ENCODE results near the gene RHAG.

GRCh38 chr6:49653942-49654341, 17.3 kb upstream of the RHAG start:
- TF ChIP-seq POLR2AphosphoS5 (IDR thresholded peaks at IDR 0.05; ENCODE audit: low read depth, low read length) (no peak), CTCF (IDR thresholded peaks at IDR 0.05) (no peak), TCF7L2 (IDR thresholded peaks at IDR 0.05; ENCODE audit: low read depth, low read length) (no peak), SIN3A (IDR thresholded peaks at IDR 0.05; ENCODE audit: borderline replicate concordance, insufficient read depth, low read depth, low read length) (no peak)
- TF ChIP-seq, protein P1, sequence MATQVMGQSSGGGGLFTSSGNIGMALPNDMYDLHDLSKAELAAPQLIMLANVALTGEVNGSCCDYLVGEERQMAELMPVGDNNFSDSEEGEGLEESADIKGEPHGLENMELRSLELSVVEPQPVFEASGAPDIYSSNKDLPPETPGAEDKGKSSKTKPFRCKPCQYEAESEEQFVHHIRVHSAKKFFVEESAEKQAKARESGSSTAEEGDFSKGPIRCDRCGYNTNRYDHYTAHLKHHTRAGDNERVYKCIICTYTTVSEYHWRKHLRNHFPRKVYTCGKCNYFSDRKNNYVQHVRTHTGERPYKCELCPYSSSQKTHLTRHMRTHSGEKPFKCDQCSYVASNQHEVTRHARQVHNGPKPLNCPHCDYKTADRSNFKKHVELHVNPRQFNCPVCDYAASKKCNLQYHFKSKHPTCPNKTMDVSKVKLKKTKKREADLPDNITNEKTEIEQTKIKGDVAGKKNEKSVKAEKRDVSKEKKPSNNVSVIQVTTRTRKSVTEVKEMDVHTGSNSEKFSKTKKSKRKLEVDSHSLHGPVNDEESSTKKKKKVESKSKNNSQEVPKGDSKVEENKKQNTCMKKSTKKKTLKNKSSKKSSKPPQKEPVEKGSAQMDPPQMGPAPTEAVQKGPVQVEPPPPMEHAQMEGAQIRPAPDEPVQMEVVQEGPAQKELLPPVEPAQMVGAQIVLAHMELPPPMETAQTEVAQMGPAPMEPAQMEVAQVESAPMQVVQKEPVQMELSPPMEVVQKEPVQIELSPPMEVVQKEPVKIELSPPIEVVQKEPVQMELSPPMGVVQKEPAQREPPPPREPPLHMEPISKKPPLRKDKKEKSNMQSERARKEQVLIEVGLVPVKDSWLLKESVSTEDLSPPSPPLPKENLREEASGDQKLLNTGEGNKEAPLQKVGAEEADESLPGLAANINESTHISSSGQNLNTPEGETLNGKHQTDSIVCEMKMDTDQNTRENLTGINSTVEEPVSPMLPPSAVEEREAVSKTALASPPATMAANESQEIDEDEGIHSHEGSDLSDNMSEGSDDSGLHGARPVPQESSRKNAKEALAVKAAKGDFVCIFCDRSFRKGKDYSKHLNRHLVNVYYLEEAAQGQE (IDR thresholded peaks at IDR 0.05; ENCODE audit: insufficient read depth in 1 of 2, low read depth in 2 of 2, low read length in 1 of 2): no peak
